Measurements from ENCODE around the gene CUL7.

DNA sequence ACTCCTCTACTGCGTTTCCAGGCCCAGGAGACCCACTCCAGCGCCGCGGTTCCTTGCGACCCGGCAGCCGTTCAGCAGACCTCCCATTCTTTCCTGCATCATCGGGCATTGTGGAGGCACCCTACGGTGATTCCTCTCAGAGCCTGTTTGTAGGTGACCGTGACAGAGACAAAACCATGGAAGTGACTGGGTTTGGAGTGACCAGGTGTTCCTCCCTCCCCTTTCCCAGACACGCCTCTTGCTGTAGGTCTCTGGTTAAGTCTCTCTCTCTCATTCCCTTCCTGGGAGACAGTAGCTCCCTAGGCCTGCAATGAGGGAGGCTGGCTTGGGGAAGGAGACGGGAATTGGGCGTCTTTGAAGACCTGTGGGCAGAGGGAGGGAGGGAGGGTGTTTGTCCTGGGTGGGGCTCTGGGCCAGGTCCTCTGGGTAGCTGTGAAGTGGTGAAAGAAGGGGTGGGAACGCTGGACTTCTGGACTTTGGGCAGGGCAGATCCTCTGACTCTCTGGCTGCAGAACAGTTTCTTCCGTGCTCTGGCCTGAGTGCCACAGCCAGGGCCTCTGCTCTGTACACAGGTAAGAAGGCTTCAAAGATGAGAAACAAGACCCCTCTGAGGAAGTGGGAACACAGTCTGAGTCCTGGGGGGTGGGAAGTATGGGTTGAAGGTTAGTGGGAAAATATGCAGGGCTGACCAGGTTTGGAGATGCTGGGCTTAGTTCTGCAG, 6.5 kb upstream of the CUL7 start:
- TF ChIP-seq RFX5 (IDR thresholded peaks at IDR 0.05; ENCODE audit: borderline replicate concordance, low read depth, low read length) (no peak), CREB1 (IDR thresholded peaks at IDR 0.05) (no peak), CTCF (IDR thresholded peaks at IDR 0.05; ENCODE audit: control extremely low read depth in 1 of 3, insufficient read depth in 1 of 3, low read depth in 1 of 3, low read length in 3 of 3) (no peak), MAX (IDR thresholded peaks at IDR 0.05) (no peak), E2F6 (IDR thresholded peaks at IDR 0.05) (no peak), POLR2A (IDR thresholded peaks at IDR 0.05; ENCODE audit: control extremely low read depth in 1 of 2, low read depth in 2 of 2, low read length in 2 of 2) (no peak)
